Common myeloid progenitor, CD34-positive (primary cell): ENCODE results near the gene SELENOO.

Source experiments
- CTCF ChIA-PET: fragments of 350-600 bp; sonication (Branson Sonifier 250); formaldehyde crosslinking; loops from one replicate; lab custom pipeline; 2021; ENCODE audit warnings: antibody characterized with exemption; lab: Charles Lee
- POLR2A ChIA-PET: fragments of 350-600 bp; sonication (Branson Sonifier 250); formaldehyde crosslinking; loops from one replicate; lab custom pipeline; 2021; ENCODE audit warnings: antibody characterized with exemption; lab: Charles Lee
- DNase-seq, 3 donors: peaks; one replicate each; pipeline versions ENCODE4 v3.0.0 to v3.0.0-alpha.2; 2013
- H3K27ac ChIP-seq, 2 experiments: 1 replicate in 1 of 2; 2 replicates in 1 of 2; pipeline ENCODE4 v1.7.0; 2013; ENCODE audit warnings: inconsistent platforms in 2 of 2, low read length in 2 of 2, mild to moderate bottlenecking in 2 of 2, low read depth in 1 of 2, moderate library complexity in 1 of 2; ENCODE audit not compliant: severe bottlenecking in 2 of 2, insufficient read depth in 1 of 2, poor library complexity in 1 of 2
- H3K27me3 ChIP-seq, 5 experiments: replicated peaks in 2 of 5; 1 replicate in 3 of 5; 2 replicates in 2 of 5; pipeline versions ENCODE4 v1.6.1 to v1.7.0; 2013; ENCODE audit warnings: low read length in 4 of 5, mild to moderate bottlenecking in 2 of 5, moderate library complexity in 2 of 5, inconsistent platforms in 1 of 5; ENCODE audit not compliant: insufficient read depth in 5 of 5, control insufficient read depth in 4 of 5
- H3K36me3 ChIP-seq, 4 experiments: 1 replicate in 2 of 4; 2 replicates in 2 of 4; pipeline versions ENCODE4 v1.6.1 to v1.7.0; 2013; ENCODE audit warnings: low read length in 3 of 4, control low read depth in 1 of 4, mild to moderate bottlenecking in 1 of 4; ENCODE audit not compliant: control insufficient read depth in 4 of 4, insufficient read depth in 4 of 4
- H3K4me1 ChIP-seq, 4 experiments: 1 replicate in 3 of 4; 2 replicates in 1 of 4; pipeline versions ENCODE4 v1.6.1 to v1.7.1; 2013; ENCODE audit warnings: low read length in 3 of 4, mild to moderate bottlenecking in 3 of 4, control low read depth in 1 of 4, inconsistent platforms in 1 of 4, moderate library complexity in 1 of 4; ENCODE audit not compliant: control insufficient read depth in 4 of 4, insufficient read depth in 4 of 4; ENCODE audit errors: control extremely low read depth in 1 of 4
- H3K4me3 ChIP-seq, 7 experiments: 1 replicate in 4 of 7; 2 replicates in 3 of 7; pipeline versions ENCODE4 v1.5.1 to v1.7.0; 2013; ENCODE audit warnings: mild to moderate bottlenecking in 7 of 7, low read length in 6 of 7, moderate library complexity in 6 of 7, inconsistent platforms in 2 of 7, low read depth in 2 of 7, control low read depth in 1 of 7; ENCODE audit not compliant: insufficient read depth in 4 of 7, control insufficient read depth in 1 of 7; ENCODE audit errors: extremely low read depth in 1 of 7
- H3K9me3 ChIP-seq, 5 experiments: 1 replicate in 4 of 5; 2 replicates in 1 of 5; pipeline versions ENCODE4 v1.6.1 to v1.7.1; 2013; ENCODE audit warnings: low read length in 4 of 5, mild to moderate bottlenecking in 2 of 5, inconsistent platforms in 1 of 5, low read depth in 1 of 5, moderate library complexity in 1 of 5; ENCODE audit not compliant: control insufficient read depth in 4 of 5, insufficient read depth in 2 of 5; ENCODE audit errors: control extremely low read depth in 1 of 5
- WGBS: methylation state at CpG from one replicate; pipeline ENCODE4 v1.1.5; 2013; ENCODE audit not compliant: insufficient coverage; 5-methylcytosine and 5-hydroxymethylcytosine counted together

The SELENOO gene

GRCh38 chr22:50242406-50242949 is 41.7 kb downstream of the SELENOO start:
- H3K27me3 ChIP-seq, result no peaks in the 10 kb centered on the region
- CTCF ChIA-PET, result interaction anchor here (0.5 to 2.7 kb wide), 13 partner anchors 8 to 439 kb away, joined by 3 to 8 read pairs (median 3); partner anchors contain the start of genes HDAC10 and MLC1
- peak overlapping the region in 5 of 7 experiments; percentile 29 to 56 (median 44) for H3K4me3 ChIP-seq
- WGBS, result 89% methylated on average over 9 of the region's 14 CpGs
- H3K9me3 ChIP-seq, result no peaks in the 10 kb centered on the region
- no peak overlapping the region for H3K27ac ChIP-seq
- peaks cover 4 to 46% (median 40%) of the 10 kb centered on the region in 4 experiments for H3K4me1 ChIP-seq
- no peak for DNase-seq
- H3K36me3 ChIP-seq, result peaks cover 3 to 35% (median 26%) of the 10 kb centered on the region in 4 experiments
- POLR2A ChIA-PET, result interaction anchor here (0.6 kb wide), 1 partner anchor 296 kb away, joined by 3 read pairs; no protein-coding TSS in a partner anchor

GRCh38 chr22:50243685-50244419 is 43.0 kb downstream of the SELENOO start:
- ChIA-PET POLR2A (interaction anchor here (1.4 kb wide), 1 partner anchor 282 kb away, joined by 3 read pairs; no protein-coding TSS in a partner anchor), CTCF (interaction anchor here (0.7 to 1.7 kb wide), 7 partner anchors 9 to 149 kb away, joined by 3 to 7 read pairs (median 3); no protein-coding TSS in a partner anchor)
- Histone ChIP-seq H3K9me3 (no peaks in the 10 kb centered on the region), H3K27ac (peak overlapping the region; percentile 91 to 95), H3K27me3 (no peaks in the 10 kb centered on the region), H3K4me1 (peaks cover 4 to 50% (median 41%) of the 10 kb centered on the region in 4 experiments), H3K4me3 (peak overlapping the region; percentile 85 to 100 (median 97)), H3K36me3 (peaks cover 3 to 40% (median 30%) of the 10 kb centered on the region in 4 experiments)
- DNase-seq, result peak in 2 of 3 donors; percentile 37 to 49
- WGBS, result 29% methylated on average over 22 of the region's 27 CpGs

GRCh38 chr22:50244420-50245213 is 43.8 kb downstream of the SELENOO start, which contains the start of gene TUBGCP6:
TSS of gene TUBGCP6 (minus strand) at chr22:50245023. CDS start at chr22:50244459, 564 bp downstream.
- Histone ChIP-seq H3K4me3 (peak within 1 kb of the TSS; percentile 85 to 100 (median 97)), H3K36me3 (peaks cover 3 to 36% (median 29%) of the 10 kb centered on the region in 4 experiments), H3K27me3 (no peaks in the 10 kb centered on the region), H3K9me3 (no peaks in the 10 kb centered on the region), H3K27ac (peak within 1 kb of the TSS; percentile 91 to 95), H3K4me1 (peaks cover 4 to 54% (median 43%) of the 10 kb centered on the region in 4 experiments)
- POLR2A ChIA-PET, result interaction anchor here (1.4 kb wide), 1 partner anchor 281 kb away, joined by 3 read pairs; no protein-coding TSS in a partner anchor
- WGBS, result under 1% methylated on average over 66 of the region's 76 CpGs
- DNase-seq, result peak; percentile 93 to 96 (median 94)
- CTCF ChIA-PET, result interaction anchor here (0.9 to 1.7 kb wide), 5 partner anchors 8 to 97 kb away, joined by 3 to 7 read pairs (median 3); no protein-coding TSS in a partner anchor

GRCh38 chr22:50245214-50246072 is 44.6 kb downstream of the SELENOO start:
- WGBS, result 28% methylated on average over 26 of the region's 53 CpGs
- Histone ChIP-seq H3K36me3 (peaks cover 0 to 28% (median 24%) of the 10 kb centered on the region in 4 experiments), H3K9me3 (no peaks in the 10 kb centered on the region), H3K27ac (peak overlapping the region; percentile 91 to 95), H3K4me1 (peaks cover 4 to 62% (median 52%) of the 10 kb centered on the region in 4 experiments), H3K4me3 (peak overlapping the region; percentile 85 to 100 (median 97)), H3K27me3 (no peaks in the 10 kb centered on the region)
- no peak for DNase-seq
- ChIA-PET POLR2A (no interaction called here), CTCF (interaction anchor here (0.6 to 1.3 kb wide), 2 partner anchors 96 to 375 kb away, joined by 3 to 5 read pairs; no protein-coding TSS in a partner anchor)

GRCh38 chr22:50246242-50247175 is 45.7 kb downstream of the SELENOO start:
- Histone ChIP-seq H3K27me3 (no peaks in the 10 kb centered on the region), H3K4me3 (peak overlapping the region in 1 of 7 experiments; percentile 99), H3K9me3 (no peaks in the 10 kb centered on the region), H3K4me1 (peaks cover 4 to 66% (median 56%) of the 10 kb centered on the region in 4 experiments), H3K36me3 (peaks cover 0 to 28% (median 23%) of the 10 kb centered on the region in 4 experiments), H3K27ac (peak overlapping the region in 1 of 2 experiments; percentile 95)
- ChIA-PET CTCF (interaction anchor here (0.6 to 1.3 kb wide), 2 partner anchors 95 to 374 kb away, joined by 3 to 5 read pairs; no protein-coding TSS in a partner anchor), POLR2A (interaction anchor here (0.7 kb wide), 1 partner anchor 287 kb away, joined by 4 read pairs; no protein-coding TSS in a partner anchor)
- 94% methylated on average over 16 of the region's 20 CpGs for WGBS
- DNase-seq, result peak in 1 of 3 donors; percentile 22
